IMR-90 (cell line): ENCODE results near the gene MARCHF3. TPM values are rescaled to one million over a fixed set of nuclear protein-coding genes. Genes with fewer than 3 reads are reported as not detected.
"Not testable (repeated sequence)": the region's sequence is repeated elsewhere in the genome, so short reads cannot be mapped to it uniquely, and the experiment has no call there.

Experiments used
- ATAC-seq: fragments of 200-7000 bp; cut with Tn5 transposase; 2 replicates; pipeline ENCODE4 v1.9.1; 2020; ENCODE audit warnings: low read depth, mild to moderate bottlenecking, moderate library complexity
- BruUV-seq: library from RNA; stranded (reverse); fragments of 400-500 nt; replicated peaks from 2 replicates; lab custom pipeline; 2021; lab: Mats Ljungman, UMichigan
- CTCF ChIA-PET: fragments of 300-600 bp; formaldehyde crosslinking; extraction: SDS; loops from one replicate; lab custom pipeline; 2021; ENCODE audit warnings: antibody characterized with exemption; lab: Yijun Ruan, JAX
- POLR2A ChIA-PET: fragments of 300-600 bp; sonication (Branson Sonifier 250); formaldehyde crosslinking; loops from one replicate; lab custom pipeline; 2022; ENCODE audit warnings: antibody characterized with exemption; ENCODE audit not compliant: unreplicated experiment; lab: Charles Lee
- DNase-seq: peaks from one replicate; pipeline ENCODE4 v3.0.0; 2013
- H2AFZ ChIP-seq: replicated peaks from 2 replicates; pipeline ENCODE3; 2013; ENCODE audit warnings: low read length, mild to moderate bottlenecking; ENCODE audit not compliant: poor library complexity
- H2AK5ac ChIP-seq: 2 replicates; pipeline ENCODE4 v1.6.1; 2013; ENCODE audit warnings: low read depth, low read length, inconsistent platforms
- H2AK9ac ChIP-seq: replicated peaks from 2 replicates; pipeline ENCODE3; 2013; ENCODE audit warnings: mild to moderate bottlenecking, low read depth, low read length, moderate library complexity; ENCODE audit not compliant: poor library complexity
- H2BK120ac ChIP-seq: 2 replicates; pipeline ENCODE4 v1.6.1; 2013; ENCODE audit warnings: low read depth, low read length, inconsistent platforms
- H2BK15ac ChIP-seq: 3 replicates; pipeline ENCODE4 v1.6.1; 2013; ENCODE audit warnings: low read depth, low read length, inconsistent platforms
- H2BK20ac ChIP-seq: 2 replicates; pipeline ENCODE4 v1.6.1; 2013; ENCODE audit warnings: low read depth, mild to moderate bottlenecking, inconsistent platforms, low read length, moderate library complexity
- H2BK5ac ChIP-seq: 2 replicates; pipeline ENCODE4 v1.6.1; 2013; ENCODE audit warnings: mild to moderate bottlenecking, low read depth, low read length, inconsistent platforms; ENCODE audit not compliant: poor library complexity, severe bottlenecking
- H3K14ac ChIP-seq: replicated peaks from 2 replicates; pipeline ENCODE4 v1.6.1; 2013; ENCODE audit warnings: low read depth, low read length, inconsistent platforms
- H3K18ac ChIP-seq: 2 replicates; pipeline ENCODE4 v1.6.1; 2013; ENCODE audit warnings: low read depth, low read length, control low read depth
- H3K23ac ChIP-seq: 2 replicates; pipeline ENCODE4 v1.6.1; 2013; ENCODE audit warnings: low read depth, low read length, inconsistent platforms
- H3K27ac ChIP-seq: 2 replicates; pipeline ENCODE4 v1.5.1; 2013; ENCODE audit warnings: mild to moderate bottlenecking, control low read depth, low read length; ENCODE audit not compliant: insufficient read depth
- H3K27me3 ChIP-seq: 2 replicates; pipeline ENCODE4 v1.6.1; 2013; ENCODE audit warnings: low read length; ENCODE audit not compliant: control insufficient read depth, insufficient read depth
- H3K36me3 ChIP-seq: 2 replicates; pipeline ENCODE4 v1.6.1; 2013; ENCODE audit warnings: low read length, mixed read lengths; ENCODE audit not compliant: control insufficient read depth, insufficient read depth
- H3K4ac ChIP-seq: 2 replicates; pipeline ENCODE4 v1.6.1; 2013; ENCODE audit warnings: low read depth, low read length, inconsistent platforms
- H3K4me1 ChIP-seq: 2 replicates; pipeline ENCODE4 v1.6.1; 2013; ENCODE audit warnings: low read length, mixed read lengths; ENCODE audit not compliant: control insufficient read depth, insufficient read depth
- H3K4me2 ChIP-seq: 2 replicates; pipeline ENCODE4 v1.6.1; 2013; ENCODE audit warnings: low read depth, mild to moderate bottlenecking, control low read depth, low read length, moderate library complexity
- H3K4me3 ChIP-seq: 2 replicates; pipeline ENCODE4 v1.5.1; 2013; ENCODE audit warnings: low read depth, mild to moderate bottlenecking, control low read depth, low read length, moderate library complexity; ENCODE audit not compliant: insufficient read depth
- H3K56ac ChIP-seq: 2 replicates; pipeline ENCODE4 v1.6.1; 2013; ENCODE audit warnings: low read length, inconsistent platforms; ENCODE audit not compliant: insufficient read depth; ENCODE audit errors: extremely low read depth
- H3K79me1 ChIP-seq, 2 experiments: 2 replicates each; pipeline ENCODE4 v1.6.1; 2013; ENCODE audit warnings: low read length in 2 of 2, inconsistent platforms in 1 of 2, low read depth in 1 of 2
- H3K9ac ChIP-seq: 2 replicates; pipeline ENCODE4 v1.6.1; 2013; ENCODE audit warnings: low read depth, low read length, control low read depth
- H3K9me1 ChIP-seq: 2 replicates; pipeline ENCODE4 v1.6.1; 2013; ENCODE audit warnings: low read length, inconsistent platforms; ENCODE audit not compliant: insufficient read depth
- H3K9me3 ChIP-seq: 2 replicates; pipeline ENCODE4 v1.6.1; 2013; ENCODE audit warnings: low read length; ENCODE audit not compliant: control insufficient read depth, insufficient read depth
- H4K20me1 ChIP-seq: 2 replicates; pipeline ENCODE4 v1.6.1; 2013; ENCODE audit warnings: low read length, inconsistent platforms; ENCODE audit not compliant: insufficient read depth
- H4K5ac ChIP-seq: 2 replicates; pipeline ENCODE4 v1.6.1; 2013; ENCODE audit warnings: mild to moderate bottlenecking, low read depth, low read length, control low read depth
- H4K8ac ChIP-seq, 2 experiments: 2 replicates each; pipeline ENCODE4 v1.6.1; 2013; ENCODE audit warnings: low read depth in 2 of 2, low read length in 2 of 2, control low read depth in 1 of 2, inconsistent platforms in 1 of 2
- H4K91ac ChIP-seq: 2 replicates; pipeline ENCODE4 v1.6.1; 2013; ENCODE audit warnings: low read depth, low read length, inconsistent platforms; ENCODE audit not compliant: insufficient read depth
- MAFK ChIP-seq: IDR thresholded peaks from 2 replicates; pipeline ENCODE4 v1.6.1; 2012; ENCODE audit warnings: low read depth, low read length, improper control_type of control experiment
- MXI1 ChIP-seq: IDR thresholded peaks from 2 replicates; pipeline ENCODE4 v1.6.1; 2012; ENCODE audit warnings: low read depth, mild to moderate bottlenecking, low read length, moderate library complexity, borderline replicate concordance
- POLR2A ChIP-seq: IDR thresholded peaks from 2 replicates; pipeline ENCODE4 v1.6.1; 2012; ENCODE audit warnings: mild to moderate bottlenecking, low read depth, low read length
- RAD21 ChIP-seq: IDR thresholded peaks from 2 replicates; pipeline ENCODE4 v1.6.1; 2012; ENCODE audit warnings: low read length, improper control_type of control experiment
- RCOR1 ChIP-seq: IDR thresholded peaks from 2 replicates; pipeline ENCODE4 v1.6.1; 2012; ENCODE audit warnings: mild to moderate bottlenecking, low read length, improper control_type of control experiment; ENCODE audit not compliant: insufficient replicate concordance
- RFX5 ChIP-seq: IDR thresholded peaks from 2 replicates; pipeline ENCODE4 v1.8.0; 2012; ENCODE audit warnings: low read depth, mild to moderate bottlenecking, low read length, moderate library complexity
- WGBS, 2 experiments: methylation state at CpG; one replicate each; pipeline versions ENCODE4 v1.1.5 to v1.1.7; 2013; ENCODE audit warnings: missing lambda C conversion rate in 2 of 2; ENCODE audit not compliant: insufficient read length in 1 of 2; ENCODE audit errors: extremely low coverage in 2 of 2; 5-methylcytosine and 5-hydroxymethylcytosine counted together
- dilution Hi-C: fragments of 300-500 bp; cut with HindIII; formaldehyde crosslinking; loops from one replicate; pipeline ENCODE4 v1.14.3; 2018; ENCODE audit warnings: low sequenced_read_pairs; ENCODE audit not compliant: unreplicated experiment
- in situ Hi-C: fragments of 300-500 bp; cut with MboI; formaldehyde crosslinking; loops from 3 replicates; pipeline ENCODE4 v1.14.3; 2019; ENCODE audit warnings: low sequenced_read_pairs, inconsistent platforms, mixed read lengths
- intact Hi-C: fragments of 100-400 bp; cut with micrococcal nuclease; formaldehyde crosslinking; loops from 2 replicates; pipeline ENCODE4 v1.10.0; 2022
- polyA plus RNA-seq, 3 experiments: library from polyadenylated mRNA; depleted of rRNA; stranded (reverse); fragments of >200 nt; gene quantifications; 2 replicates each; pipeline ENCODE4 v1.2.3, GENCODE V29; 2012; ENCODE audit warnings: low replicate concordance in 1 of 3
- total RNA-seq: library from RNA; depleted of rRNA; stranded (reverse); fragments of >200 nt; gene quantifications from 2 replicates; pipeline ENCODE4 v1.2.3, GENCODE V29; 2012

MARCHF3 gene
- total and polyA plus RNA-seq, 2 of the 4 experiments (the other 2 are of a cell fraction): 11.2 to 18.8 TPM

DNA sequence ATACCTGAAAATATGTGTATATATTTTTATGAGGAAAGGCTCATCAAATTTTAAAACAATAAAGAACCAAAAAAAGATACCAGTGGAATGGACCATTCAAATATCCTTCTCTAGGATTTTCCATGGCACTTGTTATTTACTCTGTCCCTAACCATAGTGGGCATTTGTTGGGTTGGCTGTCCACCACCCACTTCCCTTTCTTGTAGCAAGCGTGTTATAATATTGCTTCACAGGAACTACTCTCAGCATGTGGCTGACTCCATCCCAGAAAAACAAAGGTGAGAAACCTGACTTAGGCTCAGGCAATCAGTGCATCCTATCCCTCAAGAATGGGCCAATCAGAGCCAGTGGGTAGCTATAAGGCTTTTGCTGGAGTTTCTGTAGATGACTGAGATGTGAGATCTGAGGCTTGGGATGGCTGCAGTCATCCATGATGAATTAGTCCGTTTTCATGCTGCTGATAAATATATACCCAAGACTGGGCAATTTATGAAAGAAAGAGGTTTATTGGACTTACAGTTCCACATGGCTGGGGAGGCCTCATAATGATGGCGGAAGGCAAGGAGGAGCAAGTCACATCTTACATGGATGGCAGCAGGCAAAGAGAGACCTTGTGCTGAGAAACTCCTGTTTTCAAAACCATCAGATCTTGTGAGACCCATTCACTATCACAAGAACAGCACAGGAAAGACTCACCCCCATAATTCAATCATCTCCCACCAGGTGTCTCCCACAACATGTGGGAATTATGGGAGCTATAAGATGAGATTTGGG lies 25.7 kb upstream of the MARCHF3 start:
- Histone ChIP-seq H3K56ac (no peak overlapping the region), H3K36me3 (no peaks in the 10 kb centered on the region), H2BK120ac (no peak overlapping the region), H3K4ac (no peak overlapping the region), H2AFZ (no peak overlapping the region), H2AK5ac (no peak overlapping the region), H3K14ac (no peak overlapping the region), H3K4me1 (no peaks in the 10 kb centered on the region), H2BK15ac (no peak overlapping the region), H3K27me3 (no peaks in the 10 kb centered on the region), H3K9ac (no peak overlapping the region), H3K4me3 (no peak overlapping the region), H4K91ac (no peak overlapping the region), H3K79me1 (no peaks in the 10 kb centered on the region), H3K27ac (no peak overlapping the region), H2BK5ac (no peak overlapping the region), H3K9me3 (no peaks in the 10 kb centered on the region), H3K23ac (no peak overlapping the region), H3K18ac (no peak overlapping the region), H4K8ac (no peak overlapping the region), H2BK20ac (no peak overlapping the region), H3K4me2 (no peak overlapping the region), H4K5ac (no peak overlapping the region), H3K9me1 (no peaks in the 10 kb centered on the region), H2AK9ac (no peak overlapping the region), H4K20me1 (no peaks in the 10 kb centered on the region)
- BruUV-seq: no TSS peak
- no peak for ATAC-seq
- ChIA-PET CTCF (interaction anchor here (0.5 to 1.3 kb wide), 2 partner anchors 17 to 65 kb away, joined by 3 to 4 read pairs; no protein-coding TSS in a partner anchor), POLR2A (no interaction called here)
- intact Hi-C loops: no loop called here
- DNase-seq: no peak
- in situ Hi-C loops: no loop called here
- TF ChIP-seq RAD21: no peak
- no peak for TF ChIP-seq MAFK
- no peak for TF ChIP-seq MXI1
- TF ChIP-seq RFX5: no peak
- TF ChIP-seq POLR2A: no peak
- no peak for TF ChIP-seq RCOR1
- no CpG with 5 or more reads among the region's 3 CpGs for WGBS, 2 experiments
- dilution Hi-C loops: no loop called here

DNA sequence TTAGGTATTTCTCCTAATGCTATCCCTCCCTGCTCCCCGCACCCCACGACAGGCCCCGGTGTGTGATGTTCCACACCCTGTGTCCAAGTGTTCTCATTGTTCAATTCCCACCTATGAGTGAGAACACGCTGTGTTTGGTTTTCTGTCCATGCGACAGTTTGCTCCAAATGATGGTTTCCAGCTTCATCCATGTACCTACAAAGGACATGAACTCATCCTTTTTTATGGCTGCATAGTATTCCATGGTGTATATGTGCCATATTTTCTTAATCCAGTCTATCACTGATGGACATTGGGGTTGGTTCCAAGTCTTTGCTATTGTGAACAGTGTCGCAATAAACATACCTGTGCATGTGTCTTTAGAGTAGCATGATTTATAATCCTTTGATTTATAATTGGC lies 23.2 kb upstream of the MARCHF3 start:
- intact Hi-C loops, dilution Hi-C loops: not testable (repeated sequence)

More for the DNA sequence above, 23.2 kb upstream of the MARCHF3 start:
- H3K56ac ChIP-seq, H3K4ac ChIP-seq, H3K4me3 ChIP-seq, H3K27ac ChIP-seq, H3K4me1 ChIP-seq, CTCF ChIA-PET, H4K5ac ChIP-seq, H3K9ac ChIP-seq, H4K20me1 ChIP-seq, POLR2A ChIA-PET, DNase-seq, H4K8ac ChIP-seq, H3K4me2 ChIP-seq, H3K23ac ChIP-seq, H3K27me3 ChIP-seq, H2AK9ac ChIP-seq, H2BK120ac ChIP-seq, H3K36me3 ChIP-seq, in situ Hi-C loops, BruUV-seq, H2BK15ac ChIP-seq, H3K14ac ChIP-seq, H4K91ac ChIP-seq, H2BK20ac ChIP-seq, H3K9me3 ChIP-seq, H3K18ac ChIP-seq, H2BK5ac ChIP-seq, ATAC-seq, H3K79me1 ChIP-seq, H2AFZ ChIP-seq, H3K9me1 ChIP-seq, H2AK5ac ChIP-seq: not testable (repeated sequence)
- no CpG with 5 or more reads among the region's 6 CpGs for WGBS, 2 experiments
